Right cardiac atrium (tissue), 5 donors: Measurements from ENCODE around the gene RPS26. TPM values are rescaled to one million over a fixed set of nuclear protein-coding genes. Genes with fewer than 3 reads are reported as not detected.

ENCODE experiments used
- ATAC-seq, 2 donors: fragments of 200-7000 bp; cut with Tn5 transposase; one replicate each; pipeline versions ENCODE4 v1.8.0 to v1.9.1; 2020; ENCODE audit warnings: moderate library complexity in 2 of 2, mild to moderate bottlenecking in 1 of 2
- DNase-seq, 3 donors: peaks; one replicate each; pipeline ENCODE4 v3.0.0-alpha.2; 2020
- H3K27ac ChIP-seq: one replicate; pipeline ENCODE4 v1.5.1; 2013; ENCODE audit warnings: mild to moderate bottlenecking, low read length, control low read depth, moderate library complexity
- H3K27me3 ChIP-seq: one replicate; pipeline ENCODE4 v1.6.1; 2013; ENCODE audit not compliant: control insufficient read depth, insufficient read depth
- H3K4me1 ChIP-seq: one replicate; pipeline ENCODE4 v1.6.1; 2013; ENCODE audit warnings: low read length; ENCODE audit not compliant: control insufficient read depth, insufficient read depth
- H3K4me3 ChIP-seq: one replicate; pipeline ENCODE4 v1.5.1; 2013; ENCODE audit warnings: low read length, control low read depth
- H3K9me3 ChIP-seq: one replicate; pipeline ENCODE4 v1.6.1; 2013; ENCODE audit warnings: low read length; ENCODE audit not compliant: control insufficient read depth
- WGBS: extraction: QIAGEN DNeasy Blood & Tissue Kit; methylation state at CpG from one replicate; pipeline ENCODE4 v1.1.7; 2013; 5-methylcytosine and 5-hydroxymethylcytosine counted together
- intact Hi-C, 4 donors: fragments of 100-400 bp; cut with DNase I; formaldehyde crosslinking; loops; one replicate each; pipeline versions ENCODE4 v1.11.0 to v1.14.0; 2022 to 2023
- polyA plus RNA-seq: library from polyadenylated mRNA; stranded (reverse); fragments of 200-250 nt; gene quantifications from one replicate; pipeline ENCODE4 v1.2.3, GENCODE V29; 2013
- total RNA-seq, 4 donors: library from RNA; stranded (reverse); fragmentation: NEBNext Ultra II Directional; extraction: Animal tissue kit (Norgen Biotek cat#: 25700); gene quantifications; one replicate each; pipeline ENCODE4 v1.2.1, GENCODE V29; 2021
- donor health status: healthy with polysubstance abuse.
- donor health status: DM: no; HTN: yes; CAD: no.
- donor health status: DM: no; HTN: no; CAD: no.
- donor health status: DM: no; HTN: yes; CAD: no; lungs with severe emphysema.
- donor health status: DM: yes; HTN: yes; CAD: no.

The RPS26 gene
- total and polyA plus RNA-seq, 5 donors, result 30.0 to 739 (median 48.8) TPM

GRCh38 chr12:56078931-56079722 lies 37.4 kb downstream of the RPS26 start:
- Histone ChIP-seq H3K27me3 (no peaks in the 10 kb centered on the region), H3K9me3 (no peaks in the 10 kb centered on the region), H3K4me3 (peak overlapping the region; percentile 64), H3K4me1 (peaks cover 4% of the 10 kb centered on the region), H3K27ac (peak overlapping the region; percentile 1)
- 3% methylated on average over 50 of the region's 50 CpGs for WGBS
- ATAC-seq (peak; percentile 88 to 92), DNase-seq (peak; percentile 87 to 94 (median 93))
- intact Hi-C loops, result no loop called here

GRCh38 chr12:56079723-56080555 lies 38.2 kb downstream of the RPS26 start, which contains the start of gene ERBB3:
Gene ERBB3, plus strand, starts transcription at chr12:56080165. Its CDS starts 136 bp downstream, at chr12:56080301.
- intact Hi-C loops, result no loop called here
- ATAC-seq, result peak; percentile 88 to 92
- Histone ChIP-seq H3K4me3 (peak within 1 kb of the TSS; percentile 64), H3K9me3 (no peaks in the 10 kb centered on the region), H3K27ac (peak within 1 kb of the TSS; percentile 1), H3K27me3 (no peaks in the 10 kb centered on the region), H3K4me1 (peaks cover 4% of the 10 kb centered on the region)
- DNase-seq, result peak; percentile 83 to 89 (median 85)
- 2% methylated on average over 59 of the region's 59 CpGs for whole genome bisulfite sequencing

- Histone ChIP-seq H3K27ac (no peak overlapping the region), H3K9me3 (no peaks in the 10 kb centered on the region), H3K4me3 (peak overlapping the region; percentile 64), H3K4me1 (peaks cover 4% of the 10 kb centered on the region), H3K27me3 (no peaks in the 10 kb centered on the region)
- intact Hi-C loops, result no loop called here
- DNase-seq (no peak), ATAC-seq (peak; percentile 1)
- 29% methylated on average over 20 of the region's 20 CpGs for WGBS
These were observed 38.9 kb downstream of the RPS26 start for GRCh38 chr12:56080556-56081138.

GRCh38 chr12:56081393-56082347 lies 40.0 kb downstream of the RPS26 start:
- Histone ChIP-seq H3K4me3 (no peak overlapping the region), H3K27ac (no peak overlapping the region), H3K9me3 (no peaks in the 10 kb centered on the region), H3K4me1 (peaks cover 4% of the 10 kb centered on the region), H3K27me3 (no peaks in the 10 kb centered on the region)
- ATAC-seq (no peak), DNase-seq (peak in 1 of 3 donors; percentile 50)
- intact Hi-C loops, result no loop called here
- WGBS, result 46% methylated on average over 6 of the region's 6 CpGs

GRCh38 chr12:56082382-56082781 lies 40.7 kb downstream of the RPS26 start:
- H3K27me3 ChIP-seq, result no peaks in the 10 kb centered on the region
- H3K9me3 ChIP-seq, result no peaks in the 10 kb centered on the region
- no peak overlapping the region for H3K27ac ChIP-seq
- H3K4me1 ChIP-seq, result peaks cover 4% of the 10 kb centered on the region
- ATAC-seq (no peak), DNase-seq (no peak)
- 87% methylated on average over 2 of the region's 2 CpGs for WGBS
- H3K4me3 ChIP-seq, result no peak overlapping the region
- intact Hi-C loops, result no loop called here

GRCh38 chr12:56082967-56083366 lies 41.2 kb downstream of the RPS26 start:
- H3K27me3 ChIP-seq, result no peaks in the 10 kb centered on the region
- no peak overlapping the region for H3K4me3 ChIP-seq
- ATAC-seq (no peak), DNase-seq (peak; percentile 31 to 57 (median 51))
- intact Hi-C loops, result no loop called here
- no peaks in the 10 kb centered on the region for H3K9me3 ChIP-seq
- no peak overlapping the region for H3K27ac ChIP-seq
- peaks cover 4% of the 10 kb centered on the region for H3K4me1 ChIP-seq
- 50% methylated on average over 3 of the region's 3 CpGs for WGBS

- H3K4me1 ChIP-seq, result peaks cover 4% of the 10 kb centered on the region
- H3K27ac ChIP-seq, result no peak overlapping the region
- WGBS, result 86% methylated on average over 15 of the region's 15 CpGs
- no peak overlapping the region for H3K4me3 ChIP-seq
- H3K27me3 ChIP-seq, result no peaks in the 10 kb centered on the region
- intact Hi-C loops, result no loop called here
- no peaks in the 10 kb centered on the region for H3K9me3 ChIP-seq
- DNase-seq, result no peak
- ATAC-seq, result no peak
These were observed 43.3 kb downstream of the RPS26 start for GRCh38 chr12:56084958-56085543.

GRCh38 chr12:56086096-56086495 lies 44.4 kb downstream of the RPS26 start:
- Histone ChIP-seq H3K4me1 (no peaks in the 10 kb centered on the region), H3K27ac (no peak overlapping the region), H3K9me3 (no peaks in the 10 kb centered on the region), H3K4me3 (no peak overlapping the region), H3K27me3 (no peaks in the 10 kb centered on the region)
- DNase-seq, result no peak
- ATAC-seq, result no peak
- intact Hi-C loops, result no loop called here
- 85% methylated on average over 3 of the region's 3 CpGs for WGBS

- no peak for ATAC-seq
- WGBS, result 82% methylated on average over 6 of the region's 6 CpGs
These were observed 44.9 kb downstream of the RPS26 start for GRCh38 chr12:56086608-56087007.

GRCh38 chr12:56087220-56087619 lies 45.5 kb downstream of the RPS26 start:
- intact Hi-C loops, result no loop called here
- 63% methylated on average over 6 of the region's 6 CpGs for WGBS
- Histone ChIP-seq H3K4me1 (no peaks in the 10 kb centered on the region), H3K27me3 (no peaks in the 10 kb centered on the region), H3K9me3 (no peaks in the 10 kb centered on the region), H3K27ac (no peak overlapping the region), H3K4me3 (no peak overlapping the region)
- ATAC-seq (peak; percentile 84 to 93), DNase-seq (peak; percentile 84 to 92 (median 91))

More at GRCh38 chr12:56086608-56087007, 44.9 kb downstream of the RPS26 start:
- Histone ChIP-seq H3K4me3 (no peak overlapping the region), H3K27me3 (no peaks in the 10 kb centered on the region), H3K4me1 (no peaks in the 10 kb centered on the region), H3K27ac (no peak overlapping the region), H3K9me3 (no peaks in the 10 kb centered on the region)
- DNase-seq, result no peak
- intact Hi-C loops, result no loop called here
